Testis (tissue), 2 donors: ENCODE measurements around the gene L2HGDH.

Source experiments
- CTCF ChIP-seq, 3 experiments: fragments of 450-650 bp in 2 of 3; fragments of 200-600 bp in 1 of 3; sonication (generic) in 1 of 3; IDR thresholded peaks; one replicate each; pipeline ENCODE4 v1.5.1; 2016 to 2019; ENCODE audit warnings: antibody characterized with exemption in 3 of 3, mild to moderate bottlenecking in 2 of 3, moderate library complexity in 1 of 3
- POLR2A ChIP-seq: fragments of 450-650 bp; IDR thresholded peaks from one replicate; pipeline ENCODE4 v1.6.1; 2017; ENCODE audit warnings: antibody characterized with exemption, mild to moderate bottlenecking, moderate library complexity

GRCh38 chr14:50233166-50233950 is 78.7 kb downstream of the L2HGDH start:
- TF ChIP-seq CTCF (IDR thresholded peaks at IDR 0.05), result no peak
- TF ChIP-seq POLR2A, result no peak
